A549 treated with CpdA at 1 μM for 4 hours (cell line): ENCODE data around the gene ADM2. TPM values are rescaled to one million over a fixed set of nuclear protein-coding genes. Genes with fewer than 3 reads are reported as not detected.

Experiments
- total RNA-seq: library from RNA; stranded (reverse); fragments of 200-300 nt; extraction: Qiagen RNA extraction; gene quantifications from 5 replicates; pipeline ENCODE4 v1.2.3, GENCODE V29; 2022; ENCODE audit warnings: low read depth

Gene ADM2, protein sequence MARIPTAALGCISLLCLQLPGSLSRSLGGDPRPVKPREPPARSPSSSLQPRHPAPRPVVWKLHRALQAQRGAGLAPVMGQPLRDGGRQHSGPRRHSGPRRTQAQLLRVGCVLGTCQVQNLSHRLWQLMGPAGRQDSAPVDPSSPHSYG
- 0.49 to 0.87 TPM (median 0.50 TPM) in 5 replicates for total RNA-seq

DNA sequence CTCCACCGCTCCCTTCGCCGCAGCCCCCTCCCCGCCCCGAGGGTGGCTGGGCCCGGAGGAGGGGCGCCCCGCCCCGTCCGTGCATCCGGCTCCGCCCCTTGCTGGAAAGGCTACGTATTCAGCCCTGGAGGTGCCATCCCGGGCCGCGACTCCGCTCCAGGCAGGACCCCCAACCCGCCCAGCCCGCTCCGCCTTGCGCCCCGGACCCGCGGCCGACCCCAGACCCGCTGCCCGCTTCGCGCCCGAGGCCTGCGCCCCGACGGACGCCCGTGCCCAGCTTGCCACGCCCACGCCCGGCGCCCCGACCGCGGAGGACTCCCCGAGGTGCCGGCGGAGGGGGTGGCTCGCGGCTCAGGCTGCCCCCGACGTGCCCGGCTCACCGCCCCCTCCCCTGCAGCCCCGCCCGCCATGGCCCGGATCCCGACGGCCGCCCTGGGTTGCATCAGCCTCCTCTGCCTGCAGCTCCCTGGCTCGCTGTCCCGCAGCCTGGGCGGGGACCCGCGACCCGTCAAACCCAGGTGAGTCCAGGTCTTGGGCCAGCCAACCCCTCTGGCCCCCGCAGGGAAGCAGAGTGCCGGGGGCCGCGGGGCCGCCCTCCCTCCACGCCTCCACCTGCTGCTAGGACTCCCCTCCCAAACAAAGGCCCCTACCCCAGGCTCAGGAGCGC is at the start of gene ADM2:
TSS of gene ADM2 (plus strand) at position 104 of the 667 bp plus-strand sequence. CDS start at position 409, 305 bp downstream.

GRCh38 chr22:50474710-50475651 is 6.4 kb upstream of the ADM2 start, which contains the start of gene SBF1:
TSS of gene SBF1 (minus strand) at chr22:50475035. CDS start at chr22:50474840, 195 bp downstream.

GRCh38 chr22:50486561-50487289 is 5.4 kb downstream of the ADM2 start, which contains the start of gene MIOX:
TSS of gene MIOX (plus strand) at chr22:50486859. CDS start at chr22:50486898, 39 bp downstream.

DNA sequence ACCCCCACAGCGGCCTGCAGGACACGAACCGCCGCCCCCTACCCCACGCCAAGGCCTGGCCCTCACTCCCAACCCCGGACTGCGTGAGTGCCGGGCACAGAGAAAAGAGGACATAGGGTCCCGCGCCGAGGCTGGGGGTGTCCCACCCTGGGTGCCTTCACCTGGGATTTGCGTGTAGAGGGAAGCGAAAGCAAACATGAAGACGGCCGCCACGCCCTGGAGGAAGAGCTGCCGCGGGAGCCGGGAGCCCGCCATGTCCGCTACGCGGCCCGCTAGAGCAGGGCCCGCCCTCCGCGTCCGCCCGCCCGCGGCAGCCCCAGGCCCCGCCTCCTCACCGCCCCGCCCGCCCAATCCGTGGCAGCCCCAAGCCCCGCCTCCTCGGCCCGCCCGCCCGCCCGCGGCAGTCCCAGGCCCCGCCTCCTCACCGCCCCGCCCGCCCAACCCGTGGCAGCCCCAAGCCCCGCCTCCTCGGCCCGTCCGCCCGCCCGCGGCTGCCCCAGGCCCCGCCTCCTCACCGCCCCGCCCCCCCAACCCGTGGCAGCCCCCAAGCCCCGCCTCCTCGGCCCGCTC is 26.2 kb downstream of the ADM2 start, which contains the start of gene LMF2:
TSS of gene LMF2 (minus strand) at position 282 of the 570 bp plus-strand sequence. CDS start at position 255, 27 bp downstream.

GRCh38 chr22:50507991-50508884 is 26.9 kb downstream of the ADM2 start, which contains the start of gene NCAPH2:
TSS of gene NCAPH2 (plus strand) at chr22:50508224. CDS start at chr22:50508338, 114 bp downstream.

GRCh38 chr22:50525104-50525857 is 43.9 kb downstream of the ADM2 start, which contains the start of gene SCO2:
TSS of gene SCO2 (minus strand) at chr22:50525598. CDS start at chr22:50524411, 1,187 bp downstream.

DNA sequence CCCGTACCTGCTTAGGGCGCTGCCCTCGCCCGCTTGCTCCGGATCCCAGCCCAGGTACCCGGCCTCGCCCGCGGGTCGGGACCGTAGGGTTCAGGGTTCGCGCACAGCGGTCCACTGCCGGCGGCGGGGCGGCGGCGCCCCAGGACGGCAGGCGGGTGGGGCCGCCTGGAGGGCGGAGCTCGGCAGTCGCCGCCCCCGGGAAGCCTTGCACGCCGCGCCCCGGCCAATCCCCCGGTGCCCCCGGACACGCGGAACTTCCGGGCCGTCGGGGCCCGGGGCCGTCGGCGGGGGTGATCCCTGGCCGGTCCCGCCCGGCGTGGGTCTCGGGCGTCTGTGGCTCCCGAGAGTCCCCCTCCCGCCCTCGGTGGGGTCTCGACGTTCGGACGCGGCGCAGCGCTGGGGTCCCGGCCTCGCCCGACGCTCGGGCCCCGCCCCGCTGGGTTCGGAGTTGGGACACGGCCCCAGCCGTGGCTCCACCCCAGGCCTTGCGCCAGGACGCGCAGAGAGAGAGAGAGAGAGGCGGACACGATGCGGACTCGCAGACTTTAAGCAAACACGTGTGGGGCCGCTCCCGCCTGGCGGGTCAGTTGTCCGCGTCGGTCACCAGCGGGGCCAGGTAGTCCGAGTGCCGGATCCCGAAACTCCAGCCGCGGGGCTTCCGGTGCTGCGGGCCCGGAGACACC is 48.7 kb downstream of the ADM2 start, which contains the start of gene TYMP:
TSS of gene TYMP (minus strand) at position 116 of the 683 bp plus-strand sequence. CDS start 303 bp downstream, outside the sequence.

Other genes with a start within 250 kb of the ADM2 start
- gene TUBGCP6, start 236.5 kb upstream of the ADM2 start, total RNA-seq, result 7.2 to 13.0 TPM (median 9.8 TPM) in 5 replicates
- 7.9 to 14.0 TPM (median 12.2 TPM) in 5 replicates for gene HDAC10, start 230.3 kb upstream of the ADM2 start, total RNA-seq
- 18.0 to 24.9 TPM (median 23.4 TPM) in 5 replicates for gene MAPK12, start 219.9 kb upstream of the ADM2 start, total RNA-seq
- 4.5 to 7.4 TPM (median 7.0 TPM) in 5 replicates for gene MAPK11, start 211.2 kb upstream of the ADM2 start, total RNA-seq
- gene PLXNB2, start 173.9 kb upstream of the ADM2 start, total RNA-seq, result 93.1 to 128 TPM (median 108 TPM) in 5 replicates
- 2.2 to 3.4 TPM (median 2.8 TPM) in 5 replicates for gene DENND6B, start 154.5 kb upstream of the ADM2 start, total RNA-seq
- gene PPP6R2, start 138.2 kb upstream of the ADM2 start, total RNA-seq, result 9.3 to 13.6 TPM (median 13.2 TPM) in 5 replicates
- gene SBF1, start 6.5 kb upstream of the ADM2 start, total RNA-seq, result 17.7 to 27.3 TPM (median 24.6 TPM) in 5 replicates
- 0.05 TPM in 1 of 5 replicates, not detected in the others for gene MIOX, start 5.3 kb downstream of the ADM2 start, total RNA-seq
- 30.4 to 50.1 TPM (median 44.1 TPM) in 5 replicates for gene LMF2, start 26.2 kb downstream of the ADM2 start, total RNA-seq
- gene NCAPH2, start 26.7 kb downstream of the ADM2 start, total RNA-seq, result 33.4 to 40.4 TPM (median 37.2 TPM) in 5 replicates
- gene SCO2, start 44.1 kb downstream of the ADM2 start, total RNA-seq, result 1.9 to 6.1 TPM (median 4.8 TPM) in 5 replicates
- gene TYMP, start 48.5 kb downstream of the ADM2 start, total RNA-seq, result 11.3 to 21.2 TPM (median 18.6 TPM) in 5 replicates
- 0.02 to 0.05 TPM (median 0.05 TPM) in 3 of 5 replicates, not detected in the others for gene KLHDC7B, start 64.4 kb downstream of the ADM2 start, total RNA-seq
- gene SYCE3, start 81.4 kb downstream of the ADM2 start, total RNA-seq, result 0.25 to 0.75 TPM (median 0.46 TPM) in 3 of 5 replicates, not detected in the others
- 10.5 to 15.7 TPM (median 13.6 TPM) in 5 replicates for gene CPT1B, start 96.9 kb downstream of the ADM2 start, total RNA-seq
- gene CHKB, start 101.3 kb downstream of the ADM2 start, total RNA-seq, result 16.9 to 24.5 TPM (median 19.0 TPM) in 5 replicates
- 2.1 to 4.2 TPM (median 3.8 TPM) in 5 replicates for gene MAPK8IP2, start 119.2 kb downstream of the ADM2 start, total RNA-seq
- gene ARSA, start 146.6 kb downstream of the ADM2 start, total RNA-seq, result 18.3 to 26.3 TPM (median 21.3 TPM) in 5 replicates
- gene SHANK3, start 191.3 kb downstream of the ADM2 start, total RNA-seq, result 2.6 to 5.3 TPM (median 3.9 TPM) in 5 replicates